Esophagus muscularis mucosa (tissue), 4 donors: ENCODE data around the gene ALCAM.

Experiments
- EP300 ChIP-seq: sonication (generic); formaldehyde crosslinking; IDR thresholded peaks from one replicate; pipeline ENCODE4 v1.6.1; 2017; ENCODE audit warnings: antibody characterized with exemption
- POLR2A ChIP-seq: fragments of 450-650 bp; IDR thresholded peaks from one replicate; pipeline ENCODE4 v1.6.1; 2017; ENCODE audit warnings: antibody characterized with exemption, moderate library complexity, mild to moderate bottlenecking, low read depth
- POLR2AphosphoS5 ChIP-seq, 2 donors: sonication (generic); formaldehyde crosslinking; IDR thresholded peaks; one replicate each; pipeline ENCODE4 v1.6.1; 2017; ENCODE audit warnings: antibody characterized with exemption in 2 of 2
- TF ChIP-seq, protein P1 (sequence below), 3 experiments: fragments of 200-600 bp in 2 of 3; fragments of 450-650 bp in 1 of 3; sonication (generic) in 2 of 3; IDR thresholded peaks; one replicate each; pipeline ENCODE4 v1.5.1; 2017 to 2019; ENCODE audit warnings: antibody characterized with exemption in 3 of 3, mild to moderate bottlenecking in 2 of 3, moderate library complexity in 1 of 3

DNA sequence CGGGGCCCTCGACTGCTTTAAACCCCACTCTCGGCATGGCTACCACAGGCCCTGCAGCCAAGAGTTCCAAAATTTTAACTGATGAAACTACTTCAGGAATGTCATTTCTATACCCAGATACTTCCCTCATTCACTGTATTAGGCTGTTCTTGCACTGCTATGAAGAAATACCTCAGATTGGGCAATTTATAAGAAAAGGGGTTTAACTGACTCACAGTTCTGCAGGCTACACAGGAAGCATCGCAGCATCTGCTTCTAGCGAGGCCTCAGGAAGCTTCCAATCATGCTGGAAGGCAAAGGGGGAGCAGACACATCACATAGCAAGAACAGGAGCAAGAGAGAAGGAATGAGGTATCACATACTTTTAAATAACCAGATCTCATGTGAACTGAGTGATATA, 21.6 kb upstream of the ALCAM start:
- TF ChIP-seq, protein P1, sequence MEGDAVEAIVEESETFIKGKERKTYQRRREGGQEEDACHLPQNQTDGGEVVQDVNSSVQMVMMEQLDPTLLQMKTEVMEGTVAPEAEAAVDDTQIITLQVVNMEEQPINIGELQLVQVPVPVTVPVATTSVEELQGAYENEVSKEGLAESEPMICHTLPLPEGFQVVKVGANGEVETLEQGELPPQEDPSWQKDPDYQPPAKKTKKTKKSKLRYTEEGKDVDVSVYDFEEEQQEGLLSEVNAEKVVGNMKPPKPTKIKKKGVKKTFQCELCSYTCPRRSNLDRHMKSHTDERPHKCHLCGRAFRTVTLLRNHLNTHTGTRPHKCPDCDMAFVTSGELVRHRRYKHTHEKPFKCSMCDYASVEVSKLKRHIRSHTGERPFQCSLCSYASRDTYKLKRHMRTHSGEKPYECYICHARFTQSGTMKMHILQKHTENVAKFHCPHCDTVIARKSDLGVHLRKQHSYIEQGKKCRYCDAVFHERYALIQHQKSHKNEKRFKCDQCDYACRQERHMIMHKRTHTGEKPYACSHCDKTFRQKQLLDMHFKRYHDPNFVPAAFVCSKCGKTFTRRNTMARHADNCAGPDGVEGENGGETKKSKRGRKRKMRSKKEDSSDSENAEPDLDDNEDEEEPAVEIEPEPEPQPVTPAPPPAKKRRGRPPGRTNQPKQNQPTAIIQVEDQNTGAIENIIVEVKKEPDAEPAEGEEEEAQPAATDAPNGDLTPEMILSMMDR (IDR thresholded peaks at IDR 0.05) = no peak
- TF ChIP-seq POLR2AphosphoS5 (IDR thresholded peaks at IDR 0.05) (no peak), POLR2A (no peak), EP300 (no peak)
